Measurements from ENCODE around the gene PPARA. TPM values are rescaled to one million over a fixed set of nuclear protein-coding genes. Genes with fewer than 3 reads are reported as not detected.

The PPARA gene
- total and polyA plus RNA-seq, 2 experiments from 2014 or later, result 8.7 to 14.4 TPM

- H3K79me2 ChIP-seq (ENCODE audit: insufficient read depth), result no peaks in the 10 kb centered on the region
- no peak overlapping the region for H3K4me3 ChIP-seq
- no peaks in the 10 kb centered on the region for H4K20me1 ChIP-seq (ENCODE audit: insufficient read depth)
- H3K27ac ChIP-seq, result no peak overlapping the region
- no peaks in the 10 kb centered on the region for H3K4me1 ChIP-seq (ENCODE audit: insufficient read depth)
- H3K9ac ChIP-seq, result no peak overlapping the region
- no peaks in the 10 kb centered on the region for H3F3A ChIP-seq (ENCODE audit: insufficient read depth)
- no peak for TF ChIP-seq EZH2 (IDR thresholded peaks at IDR 0.05; ENCODE audit: insufficient read depth, poor library complexity, severe bottlenecking)
- TF ChIP-seq EZH2phosphoT487 (IDR thresholded peaks at IDR 0.05; ENCODE audit: insufficient read depth, low read depth), result no peak
- 71 to 75% methylated on average over 17 of the region's 17 CpGs for WGBS, 2 experiments (ENCODE audit: low coverage in 1 of 2, low lambda C conversion rate in 2 of 2, missing lambda C conversion rate in 2 of 2)
- H3K36me3 ChIP-seq (ENCODE audit: low read depth), result 0 out of 2 replicates have a peak, but pooled peaks cover 4% of the 10 kb centered on the region
- in situ Hi-C loops (cut with MboI), result no loop called here
- H3K9me3 ChIP-seq (ENCODE audit: low read depth), result no peaks in the 10 kb centered on the region
- H3K4me2 ChIP-seq (ENCODE audit: unreplicated experiment), result no peak overlapping the region
- no peak overlapping the region for H2AFZ ChIP-seq
- no peaks in the 10 kb centered on the region for H3K27me3 ChIP-seq (replicated peaks; ENCODE audit: insufficient read depth)
- no peaks in the 10 kb centered on the region for H3K9me2 ChIP-seq (ENCODE audit: insufficient read depth)
- DNase-seq, result no peak
Measured at GRCh38 chr22:46201059-46201757, 50.9 kb downstream of the PPARA start.

- no peaks in the 10 kb centered on the region for H3K4me1 ChIP-seq (ENCODE audit: insufficient read depth)
- no peak overlapping the region for H3K9ac ChIP-seq
- no peak overlapping the region for H2AFZ ChIP-seq
- H3K36me3 ChIP-seq (ENCODE audit: low read depth), result 0 out of 2 replicates have a peak, but pooled peaks cover 4% of the 10 kb centered on the region
- H3K27ac ChIP-seq, result no peak overlapping the region
- H3K9me2 ChIP-seq (ENCODE audit: insufficient read depth), result no peaks in the 10 kb centered on the region
- H3F3A ChIP-seq (ENCODE audit: insufficient read depth), result no peaks in the 10 kb centered on the region
- no peak overlapping the region for H3K4me3 ChIP-seq
- no peaks in the 10 kb centered on the region for H3K27me3 ChIP-seq (replicated peaks; ENCODE audit: insufficient read depth)
- 88 to 92% methylated on average over 12 of the region's 12 CpGs for WGBS, 2 experiments (ENCODE audit: low coverage in 1 of 2, low lambda C conversion rate in 2 of 2, missing lambda C conversion rate in 2 of 2)
- DNase-seq, result no peak
- no peaks in the 10 kb centered on the region for H3K9me3 ChIP-seq (ENCODE audit: low read depth)
- H3K79me2 ChIP-seq (ENCODE audit: insufficient read depth), result no peaks in the 10 kb centered on the region
- H4K20me1 ChIP-seq (ENCODE audit: insufficient read depth), result no peaks in the 10 kb centered on the region
- no peak for TF ChIP-seq EZH2phosphoT487 (IDR thresholded peaks at IDR 0.05; ENCODE audit: insufficient read depth, low read depth)
- no peak for TF ChIP-seq EZH2 (IDR thresholded peaks at IDR 0.05; ENCODE audit: insufficient read depth, poor library complexity, severe bottlenecking)
- in situ Hi-C loops (cut with MboI), result no loop called here
- H3K4me2 ChIP-seq (ENCODE audit: unreplicated experiment), result no peak overlapping the region
Measured at GRCh38 chr22:46202897-46203600, 52.7 kb downstream of the PPARA start.

- no peak for DNase-seq
- Histone ChIP-seq H3K27me3 (replicated peaks; ENCODE audit: insufficient read depth) (no peaks in the 10 kb centered on the region), H3K4me3 (no peak overlapping the region), H3K9me3 (ENCODE audit: low read depth) (no peaks in the 10 kb centered on the region), H3K36me3 (ENCODE audit: low read depth) (0 out of 2 replicates have a peak, but pooled peaks cover 4% of the 10 kb centered on the region), H2AFZ (no peak overlapping the region), H4K20me1 (ENCODE audit: insufficient read depth) (no peaks in the 10 kb centered on the region), H3K9me2 (ENCODE audit: insufficient read depth) (no peaks in the 10 kb centered on the region), H3K27ac (no peak overlapping the region), H3K4me2 (ENCODE audit: unreplicated experiment) (no peak overlapping the region), H3K4me1 (ENCODE audit: insufficient read depth) (no peaks in the 10 kb centered on the region), H3F3A (ENCODE audit: insufficient read depth) (no peaks in the 10 kb centered on the region), H3K79me2 (ENCODE audit: insufficient read depth) (no peaks in the 10 kb centered on the region), H3K9ac (no peak overlapping the region)
- in situ Hi-C loops (cut with MboI), result no loop called here
- 83 to 90% methylated on average over 7 of the region's 7 CpGs for WGBS, 2 experiments (ENCODE audit: low coverage in 1 of 2, low lambda C conversion rate in 2 of 2, missing lambda C conversion rate in 2 of 2)
- TF ChIP-seq EZH2phosphoT487 (IDR thresholded peaks at IDR 0.05; ENCODE audit: insufficient read depth, low read depth) (no peak), EZH2 (IDR thresholded peaks at IDR 0.05; ENCODE audit: insufficient read depth, poor library complexity, severe bottlenecking) (no peak)
Measured at GRCh38 chr22:46203601-46203980, 53.3 kb downstream of the PPARA start.

GRCh38 chr22:46209262-46209661 lies 58.9 kb downstream of the PPARA start:
- Histone ChIP-seq H3K9ac (no peak overlapping the region), H3K4me1 (ENCODE audit: insufficient read depth) (no peaks in the 10 kb centered on the region), H3F3A (ENCODE audit: insufficient read depth) (no peaks in the 10 kb centered on the region), H3K79me2 (ENCODE audit: insufficient read depth) (no peaks in the 10 kb centered on the region), H3K36me3 (ENCODE audit: low read depth) (peaks cover 10% of the 10 kb centered on the region; the same call in 1 of the 2 replicates), H3K27me3 (replicated peaks; ENCODE audit: insufficient read depth) (no peaks in the 10 kb centered on the region), H3K4me3 (no peak overlapping the region), H3K27ac (no peak overlapping the region), H3K9me3 (ENCODE audit: low read depth) (no peaks in the 10 kb centered on the region), H3K9me2 (ENCODE audit: insufficient read depth) (no peaks in the 10 kb centered on the region), H3K4me2 (ENCODE audit: unreplicated experiment) (no peak overlapping the region), H4K20me1 (ENCODE audit: insufficient read depth) (no peaks in the 10 kb centered on the region), H2AFZ (no peak overlapping the region)
- 92 to 97% methylated on average over 1 of the region's 1 CpG for WGBS, 2 experiments (ENCODE audit: low coverage in 1 of 2, low lambda C conversion rate in 2 of 2, missing lambda C conversion rate in 2 of 2)
- DNase-seq, result peak; percentile 9
- TF ChIP-seq EZH2phosphoT487 (IDR thresholded peaks at IDR 0.05; ENCODE audit: insufficient read depth, low read depth) (no peak), EZH2 (IDR thresholded peaks at IDR 0.05; ENCODE audit: insufficient read depth, poor library complexity, severe bottlenecking) (no peak)
- in situ Hi-C loops (cut with MboI), result no loop called here

Data from GM23248 (cell line).